Activated CD8-positive, alpha-beta memory T cell treated with anti-CD3 and anti-CD28 coated beads, Interleukin-2, amount 50 U/mL, for 48 hours (primary cell): Measurements from ENCODE around the gene LSM12.
"Not testable (repeated sequence)": the region's sequence is repeated elsewhere in the genome, so short reads cannot be mapped to it uniquely, and the experiment has no call there.

Source experiments
- DNase-seq: peaks from one replicate; pipeline ENCODE4 v3.0.0-alpha.2; 2020

The LSM12 gene

GRCh38 chr17:44066204-44066930 lies at the start of gene LSM12:
TSS of gene LSM12 (minus strand) at chr17:44066671. CDS start at chr17:44066587, 84 bp downstream.
- peak; percentile 98 for DNase-seq

- DNase-seq = no peak
Measured at GRCh38 chr17:44115585-44116415, 49.3 kb upstream of the LSM12 start.

- no peak for DNase-seq
Measured at GRCh38 chr17:44113868-44114840, 47.7 kb upstream of the LSM12 start.

GRCh38 chr17:44113382-44113781 lies 46.9 kb upstream of the LSM12 start:
- DNase-seq = no peak

- no peak for DNase-seq
Measured at GRCh38 chr17:44112284-44113280, 46.1 kb upstream of the LSM12 start.

GRCh38 chr17:44111777-44112176 lies 45.3 kb upstream of the LSM12 start:
- DNase-seq = no peak

GRCh38 chr17:44110823-44111633 lies 44.6 kb upstream of the LSM12 start:
- peak; percentile 75 for DNase-seq

GRCh38 chr17:44110011-44110686 lies 43.7 kb upstream of the LSM12 start:
- no peak for DNase-seq

GRCh38 chr17:44109312-44109630 lies 42.8 kb upstream of the LSM12 start:
- DNase-seq = no peak

GRCh38 chr17:44108440-44109311 lies 42.2 kb upstream of the LSM12 start:
- no peak for DNase-seq

GRCh38 chr17:44106801-44107200 lies 40.3 kb upstream of the LSM12 start:
- no peak for DNase-seq

- no peak for DNase-seq
Measured at GRCh38 chr17:44105941-44106340, 39.5 kb upstream of the LSM12 start.

- DNase-seq = no peak
Measured at GRCh38 chr17:44105483-44105882, 39.0 kb upstream of the LSM12 start.

GRCh38 chr17:44102849-44103622 lies 36.6 kb upstream of the LSM12 start:
- DNase-seq = no peak

GRCh38 chr17:44101858-44102257 lies 35.4 kb upstream of the LSM12 start:
- not testable (repeated sequence) for DNase-seq

- no peak for DNase-seq
Measured at GRCh38 chr17:44097110-44097958, 30.9 kb upstream of the LSM12 start.
